Measurements from ENCODE around the gene LILRA5. TPM values are rescaled to one million over a fixed set of nuclear protein-coding genes. Genes with fewer than 3 reads are reported as not detected.

Gene LILRA5
- total and polyA plus RNA-seq, 10 of the 15 experiments (the other 5 are each of a cell fraction or from before 2014, with no cell fraction given): 0.05 to 1.2 (median 0.36) TPM; not detected in 4

GRCh38 chr19:54309811-54310210, 3.2 kb downstream of the LILRA5 start:
- ChIA-PET CTCF (no interaction called here), RAD21 (ENCODE audit: unreplicated experiment) (no interaction called here), SMC1A (ENCODE audit: uncharacterized antibody, unreplicated experiment) (interaction anchor here (1.0 kb wide), 1 partner anchor 39 kb away, joined by 3 read pairs; no protein-coding TSS in a partner anchor), POLR2A (no interaction called here)
- Histone ChIP-seq H3K27me3 (replicated peaks in 1 of 2; ENCODE audit: control insufficient read depth in 2 of 2, insufficient read depth in 2 of 2, low read length in 1 of 2) (no peaks in the 10 kb centered on the region; a peak in 1 of 4 replicates), H3K4me2 (ENCODE audit: control insufficient read depth, insufficient read depth) (no peak overlapping the region), H3K4me1 (ENCODE audit: control insufficient read depth, insufficient read depth, low read length) (no peaks in the 10 kb centered on the region), H3K36me3 (ENCODE audit: control insufficient read depth in 2 of 2, insufficient read depth in 2 of 2, low read length in 1 of 2) (no peaks in the 10 kb centered on the region), H2AFZ (ENCODE audit: control insufficient read depth, low read depth, low read length) (no peak overlapping the region), H3K9ac (ENCODE audit: control insufficient read depth, insufficient read depth, low read length) (no peak overlapping the region), H3K27ac (ENCODE audit: control insufficient read depth, insufficient read depth) (no peak overlapping the region), H3K9me3 (replicated peaks; ENCODE audit: control insufficient read depth, insufficient read depth, low read length) (no peaks in the 10 kb centered on the region), H3K79me2 (ENCODE audit: control insufficient read depth, insufficient read depth, low read length) (no peaks in the 10 kb centered on the region), H4K20me1 (ENCODE audit: control insufficient read depth, insufficient read depth) (no peaks in the 10 kb centered on the region), H3K4me3 (no peak overlapping the region)
- BruUV-seq (replicated peaks): no TSS peak
- ATAC-seq (no peak), FAIRE-seq (no peak), DNase-seq (ENCODE audit: low read depth, low spot score) (no peak)
- intact Hi-C loops (cut with micrococcal nuclease; ENCODE audit: unreplicated experiment): no loop called here
- in situ Hi-C loops (cut with MboI): no loop called here
- 33% methylated on average over 12 of the region's 12 CpGs for WGBS (ENCODE audit: insufficient coverage, insufficient replicate concordance, low lambda C conversion rate, missing lambda C conversion rate)
- TF ChIP-seq EGR1 (IDR thresholded peaks at IDR 0.05; ENCODE audit: borderline replicate concordance in 1 of 2, low read depth in 2 of 2, low read length in 2 of 2) (no peak), BCL11A (IDR thresholded peaks at IDR 0.05; ENCODE audit: low read depth, low read length) (no peak), EP300 (IDR thresholded peaks at IDR 0.05; ENCODE audit: borderline replicate concordance in 1 of 2, control insufficient read depth in 1 of 2, low read depth in 2 of 2, low read length in 2 of 2) (no peak), ESRRA (IDR thresholded peaks at IDR 0.05; ENCODE audit: low read length) (no peak), GATAD2B (conservative IDR thresholded peaks at IDR 0.05; ENCODE audit: low read depth) (no peak), BACH1 (IDR thresholded peaks at IDR 0.05; ENCODE audit: borderline replicate concordance) (no peak), RFX5 (IDR thresholded peaks at IDR 0.05; ENCODE audit: low read depth, low read length) (no peak), RB1 (IDR thresholded peaks at IDR 0.05; ENCODE audit: borderline replicate concordance) (no peak), EZH2 (IDR thresholded peaks at IDR 0.05; ENCODE audit: borderline replicate concordance, control insufficient read depth, low read depth, low read length) (no peak), TAF1 (IDR thresholded peaks at IDR 0.05; ENCODE audit: borderline replicate concordance, low read depth, low read length) (no peak), ATF3 (IDR thresholded peaks at IDR 0.05; ENCODE audit: borderline replicate concordance, extremely low read depth, low read depth, low read length) (no peak), ZNF687 (IDR thresholded peaks at IDR 0.05) (no peak), TARDBP (IDR thresholded peaks at IDR 0.05; ENCODE audit: borderline replicate concordance) (no peak), ZBED1 (IDR thresholded peaks at IDR 0.05; ENCODE audit: borderline replicate concordance) (no peak)
